Measurements from ENCODE around the gene ZNF563. TPM values are rescaled to one million over a fixed set of nuclear protein-coding genes. Genes with fewer than 3 reads are reported as not detected.

The ZNF563 gene
- total and polyA plus RNA-seq, 10 of the 15 experiments (the other 5 are each of a cell fraction or from before 2014, with no cell fraction given), result 1.7 to 6.4 (median 2.8) TPM

DNA sequence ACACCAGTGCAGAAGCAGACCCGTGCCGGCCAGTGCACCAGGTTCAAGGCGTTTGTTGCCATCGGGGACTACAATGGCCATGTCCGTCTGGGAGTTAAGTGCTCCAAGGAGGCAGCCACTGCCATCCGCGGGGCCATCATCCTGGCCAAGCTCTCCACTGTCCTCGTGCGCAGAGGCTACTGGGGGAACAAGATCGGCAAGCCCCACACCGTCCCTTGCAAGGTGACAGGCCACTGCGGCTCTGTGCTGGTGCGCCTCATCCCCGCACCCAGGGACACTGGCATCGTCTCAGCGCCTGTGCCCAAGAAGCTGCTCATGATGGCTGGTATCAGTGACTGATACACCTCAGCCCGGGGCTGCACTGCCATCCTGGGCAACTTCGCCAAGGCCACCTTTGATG is 48.8 kb downstream of the ZNF563 start:
- Histone ChIP-seq H4K20me1 (ENCODE audit: control insufficient read depth, insufficient read depth) (no peaks in the 10 kb centered on the region; the same call in 1 of the 2 replicates), H3K4me3 (no peak overlapping the region), H2AFZ (ENCODE audit: control insufficient read depth, low read depth, low read length) (no peak overlapping the region), H3K9me3 (replicated peaks; ENCODE audit: control insufficient read depth, insufficient read depth, low read length) (peaks cover 9% of the 10 kb centered on the region), H3K79me2 (ENCODE audit: control insufficient read depth, insufficient read depth, low read length) (no peaks in the 10 kb centered on the region; the same call in 1 of the 2 replicates), H3K36me3 (ENCODE audit: control insufficient read depth in 2 of 2, insufficient read depth in 2 of 2, low read length in 1 of 2) (no peaks in the 10 kb centered on the region), H3K4me1 (ENCODE audit: control insufficient read depth, insufficient read depth, low read length) (peaks cover 3% of the 10 kb centered on the region; the same call in 1 of the 2 replicates), H3K9ac (ENCODE audit: control insufficient read depth, insufficient read depth, low read length) (no peak overlapping the region), H3K4me2 (ENCODE audit: control insufficient read depth, insufficient read depth) (no peak overlapping the region), H3K27ac (ENCODE audit: control insufficient read depth, insufficient read depth) (no peak overlapping the region), H3K27me3 (replicated peaks in 1 of 2; ENCODE audit: control insufficient read depth in 2 of 2, insufficient read depth in 2 of 2, low read length in 1 of 2) (no peaks in the 10 kb centered on the region)
- FAIRE-seq (no peak), DNase-seq (ENCODE audit: low read depth, low spot score) (no peak), ATAC-seq (no peak)
- in situ Hi-C loops (cut with MboI) (no loop called here), intact Hi-C loops (cut with micrococcal nuclease; ENCODE audit: unreplicated experiment) (no loop called here)
- TF ChIP-seq ZNF622 (IDR thresholded peaks at IDR 0.05) (no peak), MEF2B (IDR thresholded peaks at IDR 0.05; ENCODE audit: partially characterized antibody, poor library complexity, severe bottlenecking) (no peak), SRF (IDR thresholded peaks at IDR 0.05; ENCODE audit: low read depth in 2 of 2, low read length in 2 of 2) (no peak), MTA3 (IDR thresholded peaks at IDR 0.05; ENCODE audit: borderline replicate concordance, low read length) (no peak), ZSCAN29 (IDR thresholded peaks at IDR 0.05) (no peak), CBX5 (IDR thresholded peaks at IDR 0.05; ENCODE audit: low read depth) (no peak), JUNB (IDR thresholded peaks at IDR 0.05) (no peak), BACH1 (IDR thresholded peaks at IDR 0.05; ENCODE audit: borderline replicate concordance) (no peak)
- TF ChIP-seq, protein P1, sequence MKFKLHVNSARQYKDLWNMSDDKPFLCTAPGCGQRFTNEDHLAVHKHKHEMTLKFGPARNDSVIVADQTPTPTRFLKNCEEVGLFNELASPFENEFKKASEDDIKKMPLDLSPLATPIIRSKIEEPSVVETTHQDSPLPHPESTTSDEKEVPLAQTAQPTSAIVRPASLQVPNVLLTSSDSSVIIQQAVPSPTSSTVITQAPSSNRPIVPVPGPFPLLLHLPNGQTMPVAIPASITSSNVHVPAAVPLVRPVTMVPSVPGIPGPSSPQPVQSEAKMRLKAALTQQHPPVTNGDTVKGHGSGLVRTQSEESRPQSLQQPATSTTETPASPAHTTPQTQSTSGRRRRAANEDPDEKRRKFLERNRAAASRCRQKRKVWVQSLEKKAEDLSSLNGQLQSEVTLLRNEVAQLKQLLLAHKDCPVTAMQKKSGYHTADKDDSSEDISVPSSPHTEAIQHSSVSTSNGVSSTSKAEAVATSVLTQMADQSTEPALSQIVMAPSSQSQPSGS (IDR thresholded peaks at IDR 0.05; ENCODE audit: low read length), result no peak
- BruUV-seq (replicated peaks), result no TSS peak
- CTCF ChIA-PET, result no interaction called here
- SMC1A ChIA-PET (ENCODE audit: uncharacterized antibody, unreplicated experiment), result no interaction called here
- POLR2A ChIA-PET, result no interaction called here
- RAD21 ChIA-PET (ENCODE audit: unreplicated experiment), result no interaction called here
- WGBS (ENCODE audit: insufficient coverage, insufficient replicate concordance, low lambda C conversion rate, missing lambda C conversion rate), result over 99% methylated on average over 18 of the region's 18 CpGs

Data from GM12878 (cell line).